HepG2 (cell line): ENCODE measurements around the gene GPR61. TPM values are rescaled to one million over a fixed set of nuclear protein-coding genes. Genes with fewer than 3 reads are reported as not detected.

Experiments
- ARID5B ChIP-seq: IDR thresholded peaks from 2 replicates; pipeline ENCODE4 v1.4.0; 2020; ENCODE audit warnings: mild to moderate bottlenecking, missing genetic modification reagents
- ASH2L ChIP-seq: fragments of 300-600, 200-600 bp; sonication (generic); IDR thresholded peaks from 2 replicates; pipeline ENCODE4 v1.7.0; 2017; ENCODE audit warnings: low read depth, mild to moderate bottlenecking, moderate library complexity, mixed read lengths, low read length; ENCODE audit not compliant: insufficient read length
- HDAC2 ChIP-seq: sonication (generic); formaldehyde crosslinking; IDR thresholded peaks from 2 replicates; pipeline ENCODE4 v1.4.0; 2020; ENCODE audit warnings: missing genetic modification reagents
- HNF1B ChIP-seq: sonication (generic); formaldehyde crosslinking; IDR thresholded peaks from 2 replicates; pipeline ENCODE4 v1.5.1; 2020; ENCODE audit warnings: mild to moderate bottlenecking, moderate library complexity, missing genetic modification reagents
- KAT7 ChIP-seq: IDR thresholded peaks from 2 replicates; pipeline ENCODE4 v1.6.1; 2018; ENCODE audit warnings: borderline replicate concordance, missing compliant biosample characterization
- KLF11 ChIP-seq: IDR thresholded peaks from 2 replicates; pipeline ENCODE4 v1.6.1; 2016; ENCODE audit warnings: missing compliant biosample characterization
- RERE ChIP-seq: IDR thresholded peaks from 2 replicates; pipeline ENCODE4 v1.6.1; 2016; ENCODE audit warnings: low read depth, missing genetic modification reagents, missing compliant biosample characterization
- TFDP2 ChIP-seq: sonication (generic); formaldehyde crosslinking; IDR thresholded peaks from 2 replicates; pipeline ENCODE4 v1.4.0; 2020; ENCODE audit warnings: missing genetic modification reagents
- ZBTB20 ChIP-seq: sonication (generic); formaldehyde crosslinking; IDR thresholded peaks from 2 replicates; pipeline ENCODE4 v1.8.1; 2023; ENCODE audit warnings: missing genetic modification reagents, low read depth, mild to moderate bottlenecking, borderline replicate concordance
- ZBTB25 ChIP-seq: IDR thresholded peaks from 2 replicates; pipeline ENCODE4 v1.6.1; 2018; ENCODE audit warnings: missing genetic modification reagents
- ZBTB7B ChIP-seq: sonication (generic); formaldehyde crosslinking; IDR thresholded peaks from 2 replicates; pipeline ENCODE4 v1.4.0; 2020; ENCODE audit warnings: missing genetic modification reagents
- ZMYM4 ChIP-seq: sonication (generic); formaldehyde crosslinking; IDR thresholded peaks from 2 replicates; pipeline ENCODE4 v1.8.1; 2023; ENCODE audit warnings: mild to moderate bottlenecking, missing genetic modification reagents
- ZNF251 ChIP-seq: sonication (generic); formaldehyde crosslinking; IDR thresholded peaks from 2 replicates; pipeline ENCODE4 v1.9.0; 2021; ENCODE audit warnings: mild to moderate bottlenecking, missing genetic modification reagents
- ZNF703 ChIP-seq: sonication (generic); formaldehyde crosslinking; IDR thresholded peaks from 2 replicates; pipeline ENCODE4 v1.5.1; 2020; ENCODE audit warnings: missing genetic modification reagents, mild to moderate bottlenecking, moderate library complexity, borderline replicate concordance
- ZSCAN9 ChIP-seq: IDR thresholded peaks from 2 replicates; pipeline ENCODE4 v1.6.1; 2016; ENCODE audit warnings: borderline replicate concordance
- polyA plus RNA-seq, 8 experiments: library from polyadenylated mRNA; depleted of rRNA in 3 of 8; stranded (reverse) in 7 of 8; unstranded in 1 of 8; fragments of >200 nt; fragmentation: Illumina TruSeq in 4 of 8; extraction: Trizol in 4 of 8; gene quantifications; 2 replicates each; pipeline versions ENCODE4 v1.2.1 to v1.2.3, GENCODE V29; 2011 to 2016; ENCODE audit warnings: low read depth in 4 of 8, missing spikeins in 1 of 8, mixed read lengths in 1 of 8; ENCODE audit not compliant: insufficient read depth in 1 of 8
- total RNA-seq, 5 experiments: library from RNA; depleted of rRNA; stranded (reverse); fragments of >200 nt; fragmentation: Illumina TruSeq; extraction: Trizol; gene quantifications; 2 replicates each; pipeline ENCODE4 v1.2.3, GENCODE V29; 2016; ENCODE audit warnings: low read depth in 1 of 5

Gene GPR61
- total and polyA plus RNA-seq, 2 of the 13 experiments (the other 11 are each of a cell fraction or from before 2014, with no cell fraction given) = not detected

- TF ChIP-seq ZBTB25 (CRISPR knock-in tag) (no peak), HDAC2 (CRISPR knock-in tag) (peak; percentile 81), RERE (CRISPR knock-in tag) (0 out of 2 replicates have a peak, but pooled peaks have one; percentile 17), ZBTB20 (CRISPR knock-in tag) (peak; percentile 63; the same call in 1 of the 2 replicates), ZSCAN9 (CRISPR knock-in tag) (0 out of 2 replicates have a peak, but pooled peaks have one; percentile 20), KAT7 (CRISPR knock-in tag) (peak; percentile 31; the same call in 1 of the 2 replicates), ZNF251 (no peak), HNF1B (CRISPR knock-in tag) (no peak), ZBTB7B (CRISPR knock-in tag) (0 out of 2 replicates have a peak, but pooled peaks have one; percentile 26), KLF11 (CRISPR knock-in tag) (no peak), ASH2L (peak; percentile 20), ZNF703 (CRISPR knock-in tag) (no peak), ARID5B (peak; percentile 79), TFDP2 (CRISPR knock-in tag) (0 out of 2 replicates have a peak, but pooled peaks have one; percentile 29), ZMYM4 (CRISPR knock-in tag) (0 out of 2 replicates have a peak, but pooled peaks have one; percentile 42)
Observed at GRCh38 chr1:109586055-109586454, 46.4 kb downstream of the GPR61 start (continued).
